MCF 10A (cell line): ENCODE results near the gene CTNNB1. TPM values are rescaled to one million over a fixed set of nuclear protein-coding genes. Genes with fewer than 3 reads are reported as not detected.
A peak's percentile ranks its signal among the peaks of the same experiment; 100 is the strongest.

Experiments used
- BruUV-seq: library from RNA; stranded (reverse); fragments of 400-500 nt; replicated peaks from 2 replicates; lab custom pipeline; 2021; lab: Mats Ljungman, UMichigan
- CTCF ChIA-PET: fragments of 300-600 bp; sonication (Branson Sonifier 250); formaldehyde crosslinking; extraction: SDS; loops from one replicate; lab custom pipeline; 2021; ENCODE audit warnings: antibody characterized with exemption, inconsistent platforms; lab: Yijun Ruan, JAX
- POLR2A ChIA-PET: fragments of 300-600, 350-650 bp; sonication (Branson Sonifier 250); formaldehyde crosslinking; extraction: SDS; loops from one replicate; lab custom pipeline; 2020; ENCODE audit warnings: antibody characterized with exemption, inconsistent platforms; lab: Yijun Ruan, JAX
- DNase-seq: peaks from one replicate; pipeline ENCODE4 v3.0.0-alpha.2; 2018; ENCODE audit not compliant: unreplicated experiment
- H3K27ac Mint-ChIP-seq: one replicate; pipeline ENCODE4 v1.8.0; 2022; ENCODE audit warnings: mild to moderate bottlenecking, low read depth, mixed read lengths; ENCODE audit not compliant: unreplicated experiment
- H3K27me3 Mint-ChIP-seq: one replicate; pipeline ENCODE4 v1.8.0; 2022; ENCODE audit warnings: mixed read lengths; ENCODE audit not compliant: insufficient read depth, unreplicated experiment
- H3K36me3 Mint-ChIP-seq: one replicate; pipeline ENCODE4 v1.8.0; 2022; ENCODE audit warnings: mild to moderate bottlenecking, moderate library complexity, mixed read lengths; ENCODE audit not compliant: insufficient read depth, unreplicated experiment
- H3K4me1 Mint-ChIP-seq: one replicate; pipeline ENCODE4 v1.8.0; 2022; ENCODE audit warnings: mixed read lengths; ENCODE audit not compliant: insufficient read depth, unreplicated experiment
- H3K4me3 Mint-ChIP-seq: one replicate; pipeline ENCODE4 v1.8.0; 2022; ENCODE audit warnings: mild to moderate bottlenecking, moderate library complexity, mixed read lengths; ENCODE audit not compliant: unreplicated experiment
- H3K9me3 Mint-ChIP-seq: one replicate; pipeline ENCODE4 v1.8.0; 2022; ENCODE audit warnings: mixed read lengths; ENCODE audit not compliant: unreplicated experiment
- CTCF ChIP-seq: fragments of 200-600 bp; IDR thresholded peaks from one replicate; pipeline ENCODE4 v1.8.0; 2022; ENCODE audit warnings: antibody characterized with exemption, mild to moderate bottlenecking; ENCODE audit not compliant: unreplicated experiment
- intact Hi-C: fragments of 100-400 bp; cut with micrococcal nuclease; formaldehyde crosslinking; loops from 2 replicates; pipeline ENCODE4 v1.14.1; 2022
- total RNA-seq: library from RNA; stranded (reverse); gene quantifications from 2 replicates; pipeline ENCODE4 v1.2.3, GENCODE V29; 2022

The CTNNB1 gene
- total RNA-seq, 1 experiment from 2014 or later = 244 TPM

- intact Hi-C loops = no loop called here
- no peak for TF ChIP-seq CTCF
- ChIA-PET CTCF (interaction anchor here (1.1 to 1.2 kb wide), 2 partner anchors 515 to 655 kb away, joined by 4 to 6 read pairs; no protein-coding TSS in a partner anchor), POLR2A (interaction anchor here (0.6 to 2.0 kb wide), 7 partner anchors 10 to 602 kb away, joined by 3 to 5 read pairs (median 4); partner anchors contain the start of gene CTNNB1)
- H3K27me3 Mint-ChIP-seq = no peaks in the 10 kb centered on the region
- peak overlapping the region; percentile 49 for H3K27ac Mint-ChIP-seq
- no peaks in the 10 kb centered on the region for H3K9me3 Mint-ChIP-seq
- H3K36me3 Mint-ChIP-seq = peaks cover 100% of the 10 kb centered on the region
- peaks cover 9% of the 10 kb centered on the region for H3K4me1 Mint-ChIP-seq
- BruUV-seq = no TSS peak
- no peak for DNase-seq
- H3K4me3 Mint-ChIP-seq = no peak overlapping the region
These were observed 35.8 kb downstream of the CTNNB1 start for GRCh38 chr3:41234823-41235721.

GRCh38 chr3:41236228-41236627, 36.9 kb downstream of the CTNNB1 start:
- H3K27ac Mint-ChIP-seq = no peak overlapping the region
- TF ChIP-seq CTCF = no peak
- H3K4me1 Mint-ChIP-seq = peaks cover 9% of the 10 kb centered on the region
- H3K27me3 Mint-ChIP-seq = no peaks in the 10 kb centered on the region
- ChIA-PET CTCF (interaction anchor here (0.5 to 1.1 kb wide), 6 partner anchors 11 to 845 kb away, joined by 3 to 4 read pairs (median 3); no protein-coding TSS in a partner anchor), POLR2A (interaction anchor here (0.6 to 2.0 kb wide), 6 partner anchors 8 to 657 kb away, joined by 3 to 5 read pairs (median 4); partner anchors contain the start of gene CTNNB1)
- no peak overlapping the region for H3K4me3 Mint-ChIP-seq
- no peak for DNase-seq
- intact Hi-C loops = no loop called here
- peaks cover 100% of the 10 kb centered on the region for H3K36me3 Mint-ChIP-seq
- no peaks in the 10 kb centered on the region for H3K9me3 Mint-ChIP-seq
- no TSS peak for BruUV-seq

GRCh38 chr3:41237907-41238306, 38.6 kb downstream of the CTNNB1 start:
- POLR2A ChIA-PET = interaction anchor here (1.1 kb wide), 1 partner anchor 39 kb away, joined by 3 read pairs; the partner anchor contains the start of gene CTNNB1
- no peak for TF ChIP-seq CTCF
- Mint-ChIP-seq H3K4me3 (no peak overlapping the region), H3K27me3 (no peaks in the 10 kb centered on the region), H3K9me3 (no peaks in the 10 kb centered on the region), H3K27ac (no peak overlapping the region), H3K36me3 (peaks cover 100% of the 10 kb centered on the region), H3K4me1 (peaks cover 9% of the 10 kb centered on the region)
- no peak for DNase-seq
- intact Hi-C loops = no loop called here
- no TSS peak for BruUV-seq
- CTCF ChIA-PET = interaction anchor here (0.7 kb wide), 1 partner anchor 634 kb away, joined by 3 read pairs; no protein-coding TSS in a partner anchor

GRCh38 chr3:41239587-41239986, 40.3 kb downstream of the CTNNB1 start:
- CTCF ChIA-PET = interaction anchor here (1.5 kb wide), 1 partner anchor 655 kb away, joined by 4 read pairs; no protein-coding TSS in a partner anchor
- BruUV-seq = no TSS peak
- DNase-seq = no peak
- H3K4me3 Mint-ChIP-seq = no peak overlapping the region
- peaks cover 100% of the 10 kb centered on the region for H3K36me3 Mint-ChIP-seq
- H3K9me3 Mint-ChIP-seq = no peaks in the 10 kb centered on the region
- H3K27me3 Mint-ChIP-seq = no peaks in the 10 kb centered on the region
- peaks cover 7% of the 10 kb centered on the region for H3K4me1 Mint-ChIP-seq
- intact Hi-C loops = no loop called here
- POLR2A ChIA-PET = interaction anchor here (0.6 kb wide), 1 partner anchor 40 kb away, joined by 3 read pairs; the partner anchor contains the start of gene CTNNB1
- no peak for TF ChIP-seq CTCF
- H3K27ac Mint-ChIP-seq = no peak overlapping the region
